Dermis microvascular lymphatic vessel endothelial cell (primary cell): ENCODE measurements around the gene SREK1. TPM values are rescaled to one million over a fixed set of nuclear protein-coding genes. Genes with fewer than 3 reads are reported as not detected.

Source experiments
- DNase-seq, 2 donors: peaks; one replicate each; pipeline versions ENCODE4 v3.0.0 to v3.0.0-alpha.2; 2010; ENCODE audit warnings: low read depth in 2 of 2
- total RNA-seq: library from RNA; depleted of rRNA; stranded (reverse); fragments of >200 nt; gene quantifications from 2 replicates; pipeline ENCODE4 v1.2.1, GENCODE V29; 2014

SREK1 gene
- total RNA-seq, 1 donor from 2014 or later = 44.7 TPM

GRCh38 chr5:66164044-66164790 lies 20.1 kb downstream of the SREK1 start:
- DNase-seq = no peak

DNA sequence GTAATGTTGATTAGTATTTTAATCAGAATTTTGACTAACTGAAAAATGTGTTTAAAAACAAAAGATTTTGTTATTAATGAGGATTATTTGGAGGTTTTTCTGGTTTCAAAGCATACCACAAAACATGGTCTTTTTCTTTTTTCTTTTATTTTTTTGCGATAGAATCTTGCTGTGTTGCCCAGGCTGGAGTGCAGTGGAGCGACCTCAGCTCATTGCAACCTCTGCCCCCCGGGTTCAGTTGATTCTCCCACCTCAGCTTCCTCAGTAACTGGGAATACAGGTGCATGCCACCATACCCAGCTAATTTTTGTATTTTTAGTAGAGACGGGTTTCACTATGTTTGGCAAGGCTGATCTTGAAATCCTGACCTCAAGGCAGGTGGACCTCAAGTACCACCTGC lies 24.1 kb downstream of the SREK1 start:
- no peak for DNase-seq

DNA sequence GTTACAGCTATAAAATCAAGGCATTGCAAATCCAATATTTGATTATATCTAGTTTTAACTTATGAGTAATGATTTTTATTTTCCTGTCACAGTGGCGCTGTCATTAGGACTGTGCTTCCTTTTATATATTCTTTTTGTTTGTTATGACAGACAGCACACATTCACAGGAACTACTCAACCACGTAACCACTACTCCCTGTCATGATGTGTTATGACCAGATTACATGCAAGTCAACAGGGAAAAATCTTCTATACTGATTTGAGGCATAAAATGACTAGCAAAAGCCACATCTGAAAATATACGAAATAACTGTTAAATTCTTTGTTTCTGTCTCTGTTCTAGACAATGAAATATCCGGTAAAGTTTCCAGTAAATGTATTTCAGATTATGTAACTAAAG lies 25.4 kb downstream of the SREK1 start:
- peak; percentile 23 to 45 for DNase-seq

GRCh38 chr5:66170195-66170919 lies 26.3 kb downstream of the SREK1 start:
- DNase-seq = no peak

- peak; percentile 35 to 61 for DNase-seq
These were observed 27.5 kb downstream of the SREK1 start for GRCh38 chr5:66171349-66172344.

- peak; percentile 3 to 34 for DNase-seq
These were observed 30.2 kb downstream of the SREK1 start for GRCh38 chr5:66174338-66174737.

DNA sequence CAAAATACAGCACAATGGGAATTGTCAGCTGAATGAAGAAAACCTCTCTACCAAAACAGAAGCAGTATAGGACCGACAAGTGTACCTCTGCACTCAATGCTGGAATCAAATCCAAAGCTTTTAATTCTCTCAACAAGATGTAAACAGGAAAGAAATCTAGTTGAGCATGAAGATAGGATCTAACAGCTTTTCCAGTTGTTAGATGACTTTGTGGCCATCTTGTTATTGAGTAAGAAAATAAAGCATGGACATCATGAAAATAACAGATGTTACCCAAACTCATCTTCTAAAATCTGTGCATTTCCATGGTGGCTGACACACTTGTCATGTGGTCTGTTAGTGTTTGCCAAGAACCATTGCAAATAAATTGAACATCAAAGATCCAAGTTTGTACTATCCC lies 34.7 kb downstream of the SREK1 start:
- no peak for DNase-seq

DNA sequence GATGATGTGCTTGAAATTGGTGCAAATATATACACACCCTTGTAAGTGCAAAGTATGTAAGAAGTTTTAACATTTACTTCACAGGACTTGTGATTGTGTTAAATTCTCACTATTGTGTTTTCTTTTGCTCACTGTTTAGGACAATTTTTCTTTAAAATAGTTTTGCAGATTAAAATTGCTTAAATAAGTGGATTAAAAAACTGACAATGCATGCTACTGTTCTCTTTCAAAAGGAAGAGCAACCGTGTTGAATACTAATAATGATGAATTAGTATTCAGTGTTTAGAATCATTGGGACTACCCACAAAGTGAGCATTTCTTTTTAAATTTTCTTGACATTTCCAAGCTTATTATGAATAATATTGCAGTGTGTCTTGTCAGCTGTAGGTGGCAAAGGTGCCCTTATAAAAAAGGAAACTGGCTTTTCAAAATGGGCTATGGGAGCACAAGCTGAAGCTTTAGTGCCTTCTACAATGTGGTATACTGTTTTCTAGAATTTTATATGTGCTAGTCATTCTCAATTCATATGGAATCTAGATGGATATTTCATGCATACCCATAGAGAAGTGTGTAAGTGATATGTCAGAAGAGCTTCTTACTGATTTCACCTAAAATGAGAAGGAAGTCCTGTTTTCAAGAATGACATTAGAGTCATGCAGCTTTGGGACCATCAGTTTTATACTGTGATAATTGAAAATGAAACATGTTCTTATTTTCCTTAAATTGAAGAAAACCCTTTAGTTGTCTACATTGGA lies 35.4 kb downstream of the SREK1 start:
- no peak for DNase-seq

GRCh38 chr5:66180282-66181155 lies 36.4 kb downstream of the SREK1 start:
- DNase-seq = no peak

DNA sequence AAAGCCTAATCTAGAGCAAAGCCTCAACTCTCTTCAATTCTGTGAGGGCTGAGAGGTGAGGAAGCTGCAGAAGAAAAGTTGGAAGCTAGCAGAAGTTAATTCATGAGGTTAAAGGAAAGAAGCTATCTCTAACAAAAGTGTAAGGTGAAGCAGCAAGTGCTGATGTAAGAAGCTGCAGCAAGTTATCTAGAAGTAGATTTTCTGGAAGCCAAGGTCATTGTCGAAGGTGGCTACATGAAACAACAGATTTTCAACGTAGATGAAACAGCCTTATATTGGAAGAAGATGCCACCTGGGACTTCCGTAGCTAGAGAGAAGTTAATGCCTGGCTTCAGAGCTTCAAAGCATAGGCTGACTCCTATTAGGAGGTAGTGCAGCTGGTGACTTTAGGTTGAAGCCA lies 42.0 kb downstream of the SREK1 start:
- DNase-seq = no peak

GRCh38 chr5:66193419-66193818 lies 49.3 kb downstream of the SREK1 start:
- DNase-seq = no peak

- DNase-seq = no peak
These were observed 53.8 kb downstream of the SREK1 start for GRCh38 chr5:66197764-66198405.

DNA sequence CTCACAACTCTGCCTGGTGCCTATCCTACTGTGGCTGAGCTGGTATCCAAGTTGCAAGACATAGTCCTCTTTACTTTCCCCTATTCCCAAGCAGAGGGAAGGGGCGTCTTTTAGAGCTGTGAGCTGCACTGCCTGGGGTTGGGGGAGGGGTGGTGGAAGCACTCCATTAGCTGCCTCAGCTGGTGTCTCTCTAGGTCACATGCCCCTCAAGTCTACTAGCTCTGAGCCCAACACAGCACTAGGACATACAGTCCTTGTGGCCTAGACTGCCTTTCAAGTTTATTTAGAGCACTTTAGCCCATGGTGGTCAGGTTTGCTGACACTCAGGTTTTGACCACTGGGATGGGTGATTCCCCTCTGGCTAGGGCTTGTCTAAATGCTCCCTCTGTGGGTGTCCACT lies 54.7 kb downstream of the SREK1 start:
- no peak for DNase-seq

- DNase-seq = no peak
These were observed 59.4 kb downstream of the SREK1 start for GRCh38 chr5:66203531-66203930.

GRCh38 chr5:66206465-66206864 lies 62.4 kb downstream of the SREK1 start:
- DNase-seq = no peak

GRCh38 chr5:66207800-66208561 lies 63.9 kb downstream of the SREK1 start:
- no peak for DNase-seq

DNA sequence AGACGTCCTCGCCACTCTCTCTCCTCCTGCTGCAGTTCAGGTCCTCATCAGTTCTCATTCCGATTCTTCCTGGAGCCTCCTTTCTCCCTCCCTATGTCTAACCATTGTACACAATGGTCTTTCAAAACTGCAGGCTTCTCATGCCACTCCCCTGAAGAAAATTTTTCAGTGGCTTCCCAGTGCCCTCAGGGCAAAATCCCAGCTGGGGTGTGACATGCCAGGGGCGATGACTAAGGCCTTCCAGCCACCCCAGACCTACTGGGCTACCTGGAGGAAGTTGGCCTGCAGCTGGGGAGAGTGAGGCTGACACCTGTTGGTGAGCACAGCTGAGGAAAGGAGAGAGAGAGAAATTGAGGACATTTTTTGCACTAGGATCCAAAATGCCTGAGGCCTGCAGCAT lies 65.2 kb downstream of the SREK1 start:
- no peak for DNase-seq

DNA sequence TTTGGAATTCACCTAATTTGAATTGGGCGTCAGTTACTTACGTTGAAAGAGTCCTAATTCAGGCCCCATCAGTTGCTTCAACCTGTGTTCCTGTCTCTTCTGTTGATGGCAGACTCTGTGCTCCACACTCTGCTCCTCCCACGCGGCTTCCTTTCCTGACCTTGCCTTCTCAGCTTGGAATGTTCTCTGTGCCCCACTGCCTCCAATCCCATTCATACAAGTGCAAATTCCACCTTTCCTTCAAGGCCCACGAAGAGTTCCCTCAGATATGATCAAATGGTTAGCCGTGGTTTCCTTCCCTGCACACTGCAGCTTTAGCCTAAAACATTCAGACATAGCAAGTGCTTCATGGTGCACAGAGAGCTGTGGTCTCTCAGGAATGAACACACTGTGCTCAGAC lies 65.7 kb downstream of the SREK1 start:
- DNase-seq = no peak

DNA sequence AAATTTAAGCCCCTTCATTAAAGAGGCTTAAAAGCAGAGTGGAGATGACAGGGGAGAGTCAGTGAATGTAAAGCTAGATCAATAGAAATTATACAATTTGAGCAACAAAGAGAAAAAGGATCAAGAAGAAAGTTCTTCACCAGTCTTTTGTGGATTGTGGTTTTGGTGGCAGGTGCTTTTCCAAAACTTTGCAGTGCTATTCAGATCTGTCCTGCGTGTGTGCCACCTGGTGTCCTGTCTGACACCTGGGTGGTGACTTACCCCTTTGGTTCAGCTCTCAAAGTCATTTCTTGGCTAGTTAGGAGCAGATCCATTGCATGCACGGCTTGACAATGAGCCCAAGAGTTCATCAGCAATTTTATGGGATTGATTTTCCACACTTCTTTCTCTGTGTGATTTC lies 69.4 kb downstream of the SREK1 start:
- DNase-seq = no peak
